HG03558 (cell line): ENCODE results near the gene ARHGAP36.

ENCODE experiments used
- ATAC-seq: cut with Tn5 transposase; IDR thresholded peaks from one replicate; pipeline ENCODE4 v1.9.1; 2021; ENCODE audit warnings: moderate number of reproducible peaks; ENCODE audit not compliant: unreplicated experiment; ENCODE audit errors: extremely low read depth

ARHGAP36 gene, protein sequence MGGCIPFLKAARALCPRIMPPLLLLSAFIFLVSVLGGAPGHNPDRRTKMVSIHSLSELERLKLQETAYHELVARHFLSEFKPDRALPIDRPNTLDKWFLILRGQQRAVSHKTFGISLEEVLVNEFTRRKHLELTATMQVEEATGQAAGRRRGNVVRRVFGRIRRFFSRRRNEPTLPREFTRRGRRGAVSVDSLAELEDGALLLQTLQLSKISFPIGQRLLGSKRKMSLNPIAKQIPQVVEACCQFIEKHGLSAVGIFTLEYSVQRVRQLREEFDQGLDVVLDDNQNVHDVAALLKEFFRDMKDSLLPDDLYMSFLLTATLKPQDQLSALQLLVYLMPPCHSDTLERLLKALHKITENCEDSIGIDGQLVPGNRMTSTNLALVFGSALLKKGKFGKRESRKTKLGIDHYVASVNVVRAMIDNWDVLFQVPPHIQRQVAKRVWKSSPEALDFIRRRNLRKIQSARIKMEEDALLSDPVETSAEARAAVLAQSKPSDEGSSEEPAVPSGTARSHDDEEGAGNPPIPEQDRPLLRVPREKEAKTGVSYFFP

DNA sequence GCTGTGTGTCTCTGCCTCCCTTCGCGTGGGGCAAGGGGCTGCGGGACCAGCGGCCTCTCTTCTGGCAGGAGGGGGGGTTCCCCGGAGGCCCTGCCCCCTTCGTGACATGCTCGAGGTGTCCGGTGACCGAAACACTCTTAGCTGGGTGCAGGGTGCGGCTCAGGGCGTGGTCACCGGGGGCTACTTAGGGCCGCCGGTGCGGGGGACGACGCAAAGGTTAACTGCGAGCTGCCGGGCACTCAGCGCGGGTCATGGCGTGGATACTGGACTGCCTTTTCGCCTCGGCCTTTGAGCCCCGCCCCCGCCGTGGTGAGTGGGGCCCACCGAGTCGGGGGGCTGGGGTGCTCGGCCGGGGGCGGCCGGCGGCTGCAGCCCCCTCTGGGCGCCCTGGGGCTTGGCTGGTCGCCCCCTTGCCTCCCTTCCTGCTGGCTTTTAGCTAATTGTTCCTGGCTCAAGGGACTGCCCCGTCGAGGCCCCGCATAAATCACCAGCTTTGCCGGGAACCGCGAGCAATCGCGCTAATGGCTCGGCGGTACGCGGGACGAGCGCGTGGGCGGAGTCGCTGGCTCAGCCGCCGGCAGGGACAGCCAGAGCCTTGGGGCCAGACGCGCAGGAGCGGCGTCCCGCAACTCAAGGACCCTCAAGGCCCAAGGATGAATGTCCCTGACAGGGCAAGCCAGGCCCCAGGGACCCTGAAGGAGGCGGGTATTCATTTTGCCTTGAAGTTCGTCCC, at the start of gene ARHGAP36:
TSS of gene ARHGAP36 (plus strand) at position 211 of the 733 bp plus-strand sequence. CDS start 23,320 bp downstream, outside the sequence.
- no peak for ATAC-seq

DNA sequence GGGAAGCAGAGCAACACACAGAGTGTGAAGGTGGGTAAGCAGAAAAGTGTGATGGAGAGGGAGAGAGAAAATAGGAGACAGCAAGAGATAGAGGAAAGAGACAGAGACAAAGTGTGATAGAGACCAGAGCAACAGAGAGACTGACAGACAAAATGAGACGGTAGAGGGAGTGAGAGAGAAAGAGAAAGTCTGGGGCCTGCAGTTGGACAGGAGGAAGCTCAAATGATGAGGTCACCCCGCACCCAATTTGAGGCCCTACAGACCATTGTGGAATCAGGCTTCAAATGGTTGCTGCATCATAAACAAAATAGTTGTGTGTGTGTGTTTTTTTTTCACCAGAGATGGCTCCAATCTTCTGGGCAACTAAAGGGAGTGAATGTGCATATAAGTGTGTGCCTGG, 48.0 kb upstream of the ARHGAP36 start:
- ATAC-seq, result no peak

DNA sequence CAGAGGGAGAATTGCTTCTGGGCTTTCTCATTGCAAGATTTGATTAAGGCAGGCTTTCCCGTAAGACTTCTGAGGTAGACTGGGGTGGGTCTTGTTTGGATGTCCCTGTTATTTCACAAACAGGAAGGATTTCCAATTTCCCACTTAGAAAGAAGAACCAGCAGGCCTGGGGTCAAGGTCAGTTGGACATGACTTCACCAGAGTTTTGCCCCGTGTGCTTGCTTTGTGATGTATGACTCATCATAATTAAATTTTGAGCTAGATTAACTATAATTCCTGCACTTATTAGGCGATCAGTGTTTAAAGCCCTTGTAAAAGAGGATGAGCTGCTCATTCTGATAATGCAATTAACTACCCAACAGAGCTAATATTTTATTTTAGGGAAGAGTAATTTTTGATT, 32.8 kb upstream of the ARHGAP36 start:
- ATAC-seq, result no peak

DNA sequence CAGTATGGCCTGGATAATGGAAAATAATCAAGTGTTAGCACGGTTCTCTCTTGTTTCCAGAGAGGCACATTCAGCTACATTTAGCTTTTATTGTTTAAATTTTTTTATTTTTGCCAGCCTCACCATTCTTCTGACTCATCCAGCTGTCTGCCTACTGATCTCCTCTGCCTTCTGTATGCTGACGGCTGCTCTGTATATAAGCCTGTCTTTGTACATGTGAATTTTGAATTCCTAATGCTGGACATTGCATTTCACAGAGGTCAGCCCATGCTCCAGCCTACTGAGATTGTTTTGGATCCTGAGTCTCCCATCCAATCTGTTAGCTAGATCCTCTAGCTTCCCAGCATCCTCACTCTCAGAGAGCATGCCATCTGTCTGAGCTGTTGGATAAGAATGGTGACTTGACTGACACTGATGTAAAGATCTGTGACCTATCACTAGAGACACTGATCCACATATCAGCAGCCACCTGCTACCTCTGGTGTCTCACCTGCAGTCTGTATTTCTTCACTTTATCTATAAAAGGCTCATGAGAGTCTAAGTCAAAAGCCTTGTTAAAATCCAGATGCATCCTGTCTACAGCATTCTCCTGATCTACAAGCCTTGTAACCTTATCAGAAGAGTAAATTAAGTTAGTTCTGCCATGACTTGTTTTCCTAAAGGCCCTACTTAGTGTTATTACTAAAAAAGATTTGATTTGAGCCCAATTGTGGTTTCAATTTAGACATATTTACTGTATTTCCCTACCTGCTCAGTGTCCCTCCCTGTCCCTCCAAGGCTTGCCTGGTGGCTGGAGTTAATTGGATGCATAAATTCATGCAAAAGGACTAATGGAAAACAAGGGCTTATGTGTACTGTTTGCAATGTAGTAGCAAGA, 25.6 kb upstream of the ARHGAP36 start:
- ATAC-seq, result no peak

DNA sequence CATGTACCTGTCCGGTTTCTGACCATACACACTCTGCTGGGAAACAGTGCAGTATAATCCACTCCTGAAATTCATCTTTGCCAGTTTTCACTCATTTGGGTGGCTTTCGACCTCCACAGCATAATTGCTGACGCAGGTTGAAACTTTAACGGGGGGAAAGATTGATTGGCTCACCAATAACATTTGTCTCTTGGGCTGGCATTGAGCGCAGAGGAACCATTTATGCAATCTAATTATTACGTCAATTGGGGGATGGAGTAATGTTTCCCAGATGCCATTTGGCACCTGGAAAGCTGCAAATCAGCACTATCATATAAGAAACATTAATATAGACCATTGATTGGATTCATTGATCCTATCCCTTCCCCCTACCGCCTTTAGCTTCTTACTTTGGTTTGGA, 24.1 kb upstream of the ARHGAP36 start:
- ATAC-seq, result no peak

DNA sequence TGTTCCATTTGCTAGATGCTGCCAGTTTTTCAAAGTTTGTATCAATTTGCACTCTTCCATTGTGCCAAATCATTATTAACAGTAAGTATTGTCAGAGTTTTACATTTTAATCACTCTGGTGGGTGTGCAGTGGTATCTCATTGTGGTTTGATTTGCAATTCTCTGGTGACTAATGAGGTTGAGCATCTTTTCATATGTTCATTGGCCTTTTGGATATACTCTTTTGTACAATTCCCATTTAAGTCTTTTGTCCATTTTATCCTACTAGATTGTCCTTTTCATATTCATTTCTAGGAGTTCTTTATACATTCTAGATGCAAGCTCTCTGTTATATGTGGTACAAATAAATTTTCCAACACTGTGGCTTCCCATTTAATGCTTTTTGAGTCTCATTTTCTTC, 17.4 kb upstream of the ARHGAP36 start:
- ATAC-seq, result no peak

DNA sequence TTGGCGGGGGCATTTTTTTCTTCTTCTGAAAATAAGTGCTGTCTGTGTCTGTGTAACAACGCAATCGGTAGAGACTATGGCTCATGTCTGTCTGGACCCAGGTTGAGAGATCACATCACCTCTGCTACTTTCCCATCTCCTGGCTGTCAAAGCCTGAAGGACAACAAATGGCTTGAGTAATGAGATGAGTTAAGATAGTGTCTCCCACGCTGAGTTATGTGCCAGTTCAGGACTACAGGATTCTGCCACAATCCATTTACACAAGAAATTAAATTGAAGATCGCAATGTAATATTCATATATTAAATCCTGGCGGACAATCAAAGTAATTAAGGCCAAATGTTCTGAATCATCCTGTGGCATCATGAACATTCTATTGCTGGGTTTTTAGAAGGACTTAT, 16.5 kb upstream of the ARHGAP36 start:
- no peak for ATAC-seq

DNA sequence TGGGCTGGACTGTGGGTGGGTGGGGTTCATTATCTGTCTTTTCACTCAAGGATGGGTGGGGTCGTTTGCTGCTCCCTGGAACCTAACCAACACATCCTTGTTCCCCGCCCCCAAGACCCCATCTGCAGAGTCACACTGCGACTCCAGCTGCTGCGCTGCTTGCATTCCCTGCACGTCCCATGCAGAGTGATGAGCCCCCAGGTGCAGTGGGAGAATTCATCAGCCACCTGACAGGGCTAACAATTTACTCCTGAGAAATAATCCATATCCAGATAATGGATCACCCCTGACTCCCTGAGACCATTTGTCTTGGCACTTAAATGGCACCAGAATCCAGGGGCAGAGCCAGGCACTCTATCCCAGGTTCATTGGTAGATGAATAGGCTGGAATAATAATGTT, 12.4 kb upstream of the ARHGAP36 start:
- no peak for ATAC-seq

DNA sequence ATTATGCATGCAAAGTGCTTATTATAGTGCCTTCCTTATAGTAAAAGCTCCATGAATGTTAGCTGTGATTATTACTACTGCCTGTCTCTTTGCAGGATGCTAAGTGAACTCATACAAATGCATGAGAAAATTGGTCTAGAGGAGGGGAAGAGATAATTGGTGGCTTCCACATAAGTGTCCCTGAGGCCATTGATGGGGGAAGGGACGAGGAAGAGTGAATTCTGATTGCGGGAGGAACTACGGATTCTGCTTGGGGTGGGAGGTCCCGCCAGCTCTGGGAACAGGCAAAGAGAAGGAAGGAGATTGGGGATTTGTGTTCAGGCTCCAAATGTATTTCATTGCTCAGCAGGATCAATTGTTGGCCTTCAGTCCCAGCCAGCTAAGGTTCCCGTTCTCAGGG, 11.6 kb upstream of the ARHGAP36 start:
- ATAC-seq, result no peak

DNA sequence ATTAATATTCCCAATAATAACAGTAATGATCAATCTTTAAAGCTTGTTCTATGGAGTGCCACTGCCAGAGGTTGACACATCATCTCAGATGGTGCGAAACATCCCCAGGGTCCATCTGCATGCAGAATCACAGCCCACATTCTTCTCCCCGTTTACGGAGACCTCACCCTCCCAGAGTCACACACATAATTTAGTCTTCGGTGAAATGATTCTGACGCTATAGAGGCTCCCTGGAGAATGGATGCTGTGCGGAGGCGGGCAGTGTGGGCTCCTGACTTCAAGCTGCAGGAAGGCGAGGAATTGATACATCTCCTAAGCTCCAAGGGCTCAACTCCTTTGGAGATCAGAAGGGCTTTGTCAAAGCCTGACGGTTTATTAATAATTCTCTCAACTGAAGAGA, 11.0 kb upstream of the ARHGAP36 start:
- no peak for ATAC-seq

DNA sequence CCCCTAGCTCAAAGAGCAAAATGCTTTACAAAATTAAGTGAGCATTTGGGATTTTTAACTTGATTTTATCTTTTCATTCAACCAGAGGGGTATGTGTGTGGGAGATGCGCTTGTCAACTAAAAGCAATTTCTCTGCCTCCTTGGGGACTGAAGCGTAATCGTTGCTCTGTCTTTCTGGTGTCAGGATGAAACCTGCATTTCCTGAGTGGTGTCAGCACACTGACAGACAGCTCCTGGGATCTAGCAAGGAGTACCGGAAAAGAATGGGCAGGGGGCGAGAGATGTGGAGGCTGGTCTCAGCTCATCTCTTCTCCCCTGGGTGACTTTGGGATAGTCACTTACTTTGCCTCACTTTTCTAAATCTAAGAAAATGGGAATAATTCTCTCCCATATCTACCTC, 5.1 kb upstream of the ARHGAP36 start:
- no peak for ATAC-seq

DNA sequence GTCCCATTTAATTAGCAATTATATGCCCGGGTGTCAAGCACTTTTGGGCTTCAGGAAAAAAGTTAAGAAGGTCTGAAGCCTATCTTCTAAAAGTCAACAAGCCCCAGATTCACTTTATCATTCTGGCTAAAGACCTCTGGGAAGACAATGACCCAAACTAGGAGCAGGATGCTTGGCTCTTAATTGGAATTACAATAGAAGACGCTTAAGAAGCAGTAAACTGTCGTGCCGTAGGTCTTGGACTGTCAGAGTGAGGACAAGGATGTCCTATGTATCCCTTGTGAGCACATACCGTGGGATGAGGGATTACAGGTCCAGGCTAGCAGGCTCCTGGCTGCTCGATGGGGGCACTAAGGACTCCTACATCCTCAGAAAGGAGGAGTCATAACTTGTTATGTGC, 3.2 kb upstream of the ARHGAP36 start:
- ATAC-seq, result no peak

DNA sequence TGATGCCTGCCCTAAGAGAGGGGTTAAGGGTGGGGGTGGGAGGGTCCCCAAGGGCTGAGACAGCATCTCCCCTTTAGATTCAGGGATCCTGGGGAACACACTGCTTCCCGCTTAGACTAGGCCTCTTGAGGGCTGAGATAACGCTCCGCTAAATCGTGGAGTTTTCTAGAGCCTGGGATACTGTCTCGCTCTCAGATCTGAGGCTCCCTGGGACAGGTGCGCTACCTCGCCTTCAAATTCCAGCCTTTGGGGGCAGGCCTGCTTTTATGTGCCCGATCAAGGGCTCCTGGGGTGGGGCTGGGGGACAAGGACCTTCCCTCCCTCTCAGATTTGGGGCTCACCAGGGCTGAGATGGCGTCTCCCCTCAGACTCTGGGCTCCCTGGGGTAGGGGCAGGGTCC, 440 bp upstream of the ARHGAP36 start:
- ATAC-seq, result no peak

DNA sequence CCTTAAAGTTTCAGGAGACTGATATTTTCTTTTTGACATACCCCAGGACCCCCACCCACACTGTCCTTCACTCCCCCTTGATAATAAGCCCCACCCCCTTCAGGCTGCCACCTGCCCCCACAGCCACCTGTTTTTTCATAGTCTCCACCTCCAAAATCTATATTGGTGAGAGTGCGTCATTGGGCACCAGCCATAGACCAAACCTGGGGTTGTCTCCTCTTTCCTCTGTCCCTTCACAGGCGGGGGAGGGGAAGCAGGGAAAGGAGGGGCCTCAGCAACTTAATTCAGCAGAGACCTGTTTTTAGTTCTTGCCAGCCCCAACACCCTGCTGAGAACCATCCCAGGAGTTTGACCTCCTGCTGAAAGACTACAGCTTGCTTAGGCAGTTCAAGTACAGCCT, 1.1 kb downstream of the ARHGAP36 start:
- ATAC-seq, result no peak

DNA sequence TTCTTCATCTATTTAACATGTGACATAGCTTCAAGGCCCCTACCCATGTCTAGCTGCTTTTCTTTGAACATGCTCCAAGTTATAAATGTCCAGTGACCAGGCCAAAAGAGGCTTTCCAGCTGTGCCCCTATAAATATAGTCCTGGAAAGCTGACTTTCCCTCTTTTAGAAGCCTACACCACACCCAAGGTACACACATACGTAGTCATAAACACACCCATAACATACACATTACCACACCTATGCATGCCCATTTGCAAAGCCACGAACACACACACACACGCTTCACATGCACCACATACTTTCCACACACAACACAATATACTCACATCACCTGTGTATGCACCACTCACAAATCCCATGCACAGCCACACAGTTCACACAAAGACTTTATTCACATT, 2.0 kb downstream of the ARHGAP36 start:
- ATAC-seq, result no peak

DNA sequence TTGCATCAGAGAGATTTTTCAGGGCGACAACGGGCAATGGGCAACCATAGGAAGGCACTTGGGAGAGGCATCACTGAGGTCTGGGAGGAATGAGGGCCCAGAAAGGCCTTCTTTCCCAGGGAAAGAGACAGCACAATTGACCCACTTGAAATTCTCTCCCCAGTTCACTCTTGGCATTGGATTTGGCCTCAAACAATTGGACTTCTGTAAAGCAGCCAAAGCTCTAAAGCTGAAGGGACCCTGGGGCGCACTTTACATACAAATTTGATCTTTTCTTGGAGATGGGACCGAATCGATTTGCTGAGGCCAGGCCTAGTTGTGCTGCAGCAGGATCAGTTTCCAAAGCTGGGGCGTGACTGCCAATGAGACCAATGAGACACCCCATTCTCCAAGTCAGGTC, 3.2 kb downstream of the ARHGAP36 start:
- no peak for ATAC-seq

DNA sequence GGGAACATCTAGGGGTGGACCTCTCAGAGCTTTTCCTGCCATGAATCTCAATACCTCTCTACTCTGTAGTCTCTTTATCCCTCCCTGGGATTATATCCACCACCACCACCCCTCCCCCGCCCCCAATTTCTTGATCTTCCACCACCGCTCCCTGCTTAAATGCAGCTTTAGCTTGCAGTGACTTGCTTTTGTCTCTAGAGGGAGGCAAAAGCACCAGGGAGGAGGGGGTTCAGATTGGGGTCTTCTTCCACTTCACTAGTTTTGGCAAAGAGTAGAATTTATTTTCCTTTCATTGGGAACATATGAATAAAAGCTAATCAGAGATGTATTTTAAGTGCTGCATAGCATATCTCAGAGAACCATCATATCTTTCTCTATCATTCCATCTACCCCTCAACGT, 5.5 kb downstream of the ARHGAP36 start:
- ATAC-seq, result no peak

DNA sequence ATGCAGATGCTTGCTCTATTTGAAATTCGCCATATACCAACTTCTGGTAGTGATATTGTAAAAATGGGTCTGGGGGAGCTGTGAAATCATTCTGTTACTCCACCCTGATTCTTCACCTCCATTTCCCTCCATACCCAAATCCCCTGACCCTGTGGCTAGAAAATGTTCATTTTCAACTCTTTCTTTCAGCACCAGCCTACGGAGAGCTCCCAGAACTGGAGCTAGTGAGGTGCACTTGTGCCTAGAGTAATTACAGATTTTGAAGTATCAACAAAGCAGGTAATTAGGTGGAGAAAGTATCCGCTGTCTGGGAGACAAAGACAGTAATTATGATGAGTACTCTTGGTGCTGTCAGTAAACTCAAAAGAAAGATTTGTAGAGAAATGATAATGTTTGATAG, 8.1 kb downstream of the ARHGAP36 start:
- no peak for ATAC-seq

DNA sequence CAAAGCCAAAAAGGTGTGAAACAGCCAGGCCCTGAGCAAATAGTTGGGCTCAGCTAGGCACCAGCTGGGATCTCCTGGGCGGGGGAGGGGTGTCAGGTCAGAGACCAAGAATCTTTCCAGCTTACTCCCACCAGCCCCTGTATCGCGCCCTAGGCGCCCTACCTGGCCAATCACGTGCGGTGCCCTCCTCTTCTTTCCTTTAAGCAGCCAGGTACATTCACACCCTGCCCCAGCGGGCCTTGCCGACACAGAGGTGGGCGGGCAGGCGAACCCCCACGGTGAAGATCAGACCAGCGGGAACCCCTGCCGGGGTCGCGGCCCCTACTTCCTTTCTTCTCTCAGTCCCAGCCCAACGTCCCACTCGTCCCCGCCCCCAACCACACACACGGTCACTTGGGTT, 9.1 kb downstream of the ARHGAP36 start:
- no peak for ATAC-seq

DNA sequence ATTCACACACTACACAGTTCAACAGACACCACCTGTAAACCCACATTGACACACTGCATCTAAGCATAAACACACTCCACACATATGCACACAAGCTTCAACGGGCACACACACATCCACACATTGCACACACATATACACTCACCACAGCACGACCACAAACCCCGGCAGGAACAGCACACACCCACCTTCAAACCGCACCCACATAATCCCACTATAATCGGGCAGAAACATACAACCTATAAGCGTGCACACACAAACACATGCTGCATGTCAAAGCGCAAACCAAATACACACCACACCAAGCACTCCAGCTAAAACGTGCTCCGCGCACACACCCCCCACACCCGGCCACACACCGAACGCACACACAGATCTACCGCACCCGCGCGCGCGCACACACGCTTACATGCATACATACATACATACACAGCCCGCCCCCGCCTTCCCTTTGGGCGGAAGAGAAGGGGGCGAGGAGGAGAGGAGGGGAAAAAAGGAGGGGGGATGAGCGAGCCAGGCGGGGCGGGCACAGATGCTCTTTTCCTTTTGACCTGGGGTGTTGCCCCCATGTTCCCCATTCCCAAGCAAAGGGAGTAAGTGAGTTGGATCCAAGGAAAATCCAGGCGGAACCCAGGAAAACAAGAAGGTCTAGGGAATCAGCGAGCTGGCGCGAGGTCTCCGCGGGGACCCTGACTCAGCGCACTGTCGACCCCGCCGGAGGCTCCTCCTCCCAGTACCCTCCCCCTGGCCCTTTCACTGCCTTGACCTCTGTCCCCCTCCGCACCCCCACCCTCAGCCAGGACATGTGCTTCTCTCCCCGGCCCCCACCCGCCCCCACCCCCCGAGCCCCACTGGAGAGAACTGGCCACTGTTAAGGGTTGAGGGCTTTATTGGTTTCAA, 9.9 kb downstream of the ARHGAP36 start:
- no peak for ATAC-seq
